ENCODE results near the gene KIAA0825. TPM values are rescaled to one million over a fixed set of nuclear protein-coding genes. Genes with fewer than 3 reads are reported as not detected.

Gene KIAA0825
- total RNA-seq, 1 experiment from 2014 or later: 1.6 TPM

DNA sequence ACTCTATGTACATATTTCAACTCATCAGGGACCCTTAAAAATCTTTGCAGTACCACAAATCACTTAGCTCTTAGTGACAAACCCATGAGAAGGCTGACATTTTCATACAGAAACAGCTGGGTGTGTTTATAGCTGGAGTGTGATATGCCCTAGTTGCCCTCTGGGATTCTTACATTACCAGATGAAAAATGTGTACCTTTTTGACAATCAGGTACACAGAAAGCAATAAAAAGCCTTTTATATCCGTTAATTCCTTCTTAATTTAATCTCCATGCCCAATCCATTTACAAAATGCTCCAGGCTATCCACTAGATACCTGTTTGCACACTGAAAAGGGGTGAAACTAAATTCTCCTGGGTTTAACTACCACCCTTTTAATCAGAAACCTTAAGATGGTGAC, 222.9 kb downstream of the KIAA0825 start:
- ChIA-PET CTCF (no interaction called here), POLR2A (no interaction called here)
- no peaks in the 10 kb centered on the region for H3K9me3 ChIP-seq (ENCODE audit: control insufficient read depth, insufficient read depth, low read depth, low read length)
- H3K27me3 ChIP-seq (ENCODE audit: control insufficient read depth, insufficient read depth, low read length): no peaks in the 10 kb centered on the region; the same call in 1 of the 2 replicates
- in situ Hi-C loops (cut with HindIII; ENCODE audit: low pct_unique_long_range_greater_than_20kb, low sequenced_read_pairs): no loop called here
- no peak overlapping the region for H3K4me3 ChIP-seq (ENCODE audit: low read depth in 2 of 2, low read length in 2 of 2)
- no peak for DNase-seq (ENCODE audit: low read depth, low spot score)
- no peak overlapping the region for H3K27ac ChIP-seq (ENCODE audit: low read length)
- no TSS peak for BruUV-seq (replicated peaks)
- H3K36me3 ChIP-seq (ENCODE audit: control insufficient read depth, insufficient read depth, low read length): no peaks in the 10 kb centered on the region
- intact Hi-C loops (cut with micrococcal nuclease; ENCODE audit: unreplicated experiment): no loop called here
- no peak for ATAC-seq
- TF ChIP-seq TCF7L2 (IDR thresholded peaks at IDR 0.05; ENCODE audit: low read depth, low read length): no peak
- no peak for TF ChIP-seq SIN3A (IDR thresholded peaks at IDR 0.05; ENCODE audit: borderline replicate concordance, insufficient read depth, low read depth, low read length)
- TF ChIP-seq, protein P1, sequence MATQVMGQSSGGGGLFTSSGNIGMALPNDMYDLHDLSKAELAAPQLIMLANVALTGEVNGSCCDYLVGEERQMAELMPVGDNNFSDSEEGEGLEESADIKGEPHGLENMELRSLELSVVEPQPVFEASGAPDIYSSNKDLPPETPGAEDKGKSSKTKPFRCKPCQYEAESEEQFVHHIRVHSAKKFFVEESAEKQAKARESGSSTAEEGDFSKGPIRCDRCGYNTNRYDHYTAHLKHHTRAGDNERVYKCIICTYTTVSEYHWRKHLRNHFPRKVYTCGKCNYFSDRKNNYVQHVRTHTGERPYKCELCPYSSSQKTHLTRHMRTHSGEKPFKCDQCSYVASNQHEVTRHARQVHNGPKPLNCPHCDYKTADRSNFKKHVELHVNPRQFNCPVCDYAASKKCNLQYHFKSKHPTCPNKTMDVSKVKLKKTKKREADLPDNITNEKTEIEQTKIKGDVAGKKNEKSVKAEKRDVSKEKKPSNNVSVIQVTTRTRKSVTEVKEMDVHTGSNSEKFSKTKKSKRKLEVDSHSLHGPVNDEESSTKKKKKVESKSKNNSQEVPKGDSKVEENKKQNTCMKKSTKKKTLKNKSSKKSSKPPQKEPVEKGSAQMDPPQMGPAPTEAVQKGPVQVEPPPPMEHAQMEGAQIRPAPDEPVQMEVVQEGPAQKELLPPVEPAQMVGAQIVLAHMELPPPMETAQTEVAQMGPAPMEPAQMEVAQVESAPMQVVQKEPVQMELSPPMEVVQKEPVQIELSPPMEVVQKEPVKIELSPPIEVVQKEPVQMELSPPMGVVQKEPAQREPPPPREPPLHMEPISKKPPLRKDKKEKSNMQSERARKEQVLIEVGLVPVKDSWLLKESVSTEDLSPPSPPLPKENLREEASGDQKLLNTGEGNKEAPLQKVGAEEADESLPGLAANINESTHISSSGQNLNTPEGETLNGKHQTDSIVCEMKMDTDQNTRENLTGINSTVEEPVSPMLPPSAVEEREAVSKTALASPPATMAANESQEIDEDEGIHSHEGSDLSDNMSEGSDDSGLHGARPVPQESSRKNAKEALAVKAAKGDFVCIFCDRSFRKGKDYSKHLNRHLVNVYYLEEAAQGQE (IDR thresholded peaks at IDR 0.05; ENCODE audit: insufficient read depth in 1 of 2, low read depth in 2 of 2, low read length in 1 of 2): no peak
- TF ChIP-seq, protein P2, sequence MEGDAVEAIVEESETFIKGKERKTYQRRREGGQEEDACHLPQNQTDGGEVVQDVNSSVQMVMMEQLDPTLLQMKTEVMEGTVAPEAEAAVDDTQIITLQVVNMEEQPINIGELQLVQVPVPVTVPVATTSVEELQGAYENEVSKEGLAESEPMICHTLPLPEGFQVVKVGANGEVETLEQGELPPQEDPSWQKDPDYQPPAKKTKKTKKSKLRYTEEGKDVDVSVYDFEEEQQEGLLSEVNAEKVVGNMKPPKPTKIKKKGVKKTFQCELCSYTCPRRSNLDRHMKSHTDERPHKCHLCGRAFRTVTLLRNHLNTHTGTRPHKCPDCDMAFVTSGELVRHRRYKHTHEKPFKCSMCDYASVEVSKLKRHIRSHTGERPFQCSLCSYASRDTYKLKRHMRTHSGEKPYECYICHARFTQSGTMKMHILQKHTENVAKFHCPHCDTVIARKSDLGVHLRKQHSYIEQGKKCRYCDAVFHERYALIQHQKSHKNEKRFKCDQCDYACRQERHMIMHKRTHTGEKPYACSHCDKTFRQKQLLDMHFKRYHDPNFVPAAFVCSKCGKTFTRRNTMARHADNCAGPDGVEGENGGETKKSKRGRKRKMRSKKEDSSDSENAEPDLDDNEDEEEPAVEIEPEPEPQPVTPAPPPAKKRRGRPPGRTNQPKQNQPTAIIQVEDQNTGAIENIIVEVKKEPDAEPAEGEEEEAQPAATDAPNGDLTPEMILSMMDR (IDR thresholded peaks at IDR 0.05): no peak
- no peaks in the 10 kb centered on the region for H3K4me1 ChIP-seq (ENCODE audit: control insufficient read depth, insufficient read depth, low read length)

DNA sequence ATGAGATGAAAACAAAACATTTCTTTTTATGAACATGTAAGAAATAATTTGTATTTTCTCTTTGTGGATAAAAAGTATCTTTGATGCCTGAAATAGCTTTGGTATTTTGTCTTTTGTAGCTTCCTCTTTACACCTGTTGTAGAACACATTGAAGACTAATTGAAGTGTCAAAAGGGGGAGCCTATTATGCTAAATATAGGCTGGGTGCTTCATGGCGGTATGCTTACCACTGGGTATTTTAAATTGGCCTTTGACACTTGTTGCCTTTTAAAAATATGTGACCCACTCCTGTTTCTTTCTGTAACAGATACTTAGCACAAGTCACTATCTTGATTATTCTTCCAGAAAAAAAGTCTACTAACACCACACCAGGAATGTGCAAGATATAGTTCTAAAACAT, 226.4 kb downstream of the KIAA0825 start:
- ChIA-PET POLR2A (no interaction called here), CTCF (no interaction called here)
- Histone ChIP-seq H3K4me1 (ENCODE audit: control insufficient read depth, insufficient read depth, low read length) (no peaks in the 10 kb centered on the region), H3K27me3 (ENCODE audit: control insufficient read depth, insufficient read depth, low read length) (no peaks in the 10 kb centered on the region; the same call in 1 of the 2 replicates), H3K4me3 (ENCODE audit: low read depth in 2 of 2, low read length in 2 of 2) (no peak overlapping the region), H3K36me3 (ENCODE audit: control insufficient read depth, insufficient read depth, low read length) (no peaks in the 10 kb centered on the region), H3K27ac (ENCODE audit: low read length) (no peak overlapping the region), H3K9me3 (ENCODE audit: control insufficient read depth, insufficient read depth, low read depth, low read length) (no peaks in the 10 kb centered on the region)
- DNase-seq (ENCODE audit: low read depth, low spot score) (no peak), ATAC-seq (no peak)
- in situ Hi-C loops (cut with HindIII; ENCODE audit: low pct_unique_long_range_greater_than_20kb, low sequenced_read_pairs) (no loop called here), intact Hi-C loops (cut with micrococcal nuclease; ENCODE audit: unreplicated experiment) (no loop called here)
- TF ChIP-seq POLR2AphosphoS5 (IDR thresholded peaks at IDR 0.05; ENCODE audit: low read depth, low read length) (no peak), TCF7L2 (IDR thresholded peaks at IDR 0.05; ENCODE audit: low read depth, low read length) (no peak), SIN3A (IDR thresholded peaks at IDR 0.05; ENCODE audit: borderline replicate concordance, insufficient read depth, low read depth, low read length) (no peak)
- TF ChIP-seq, protein P2 (IDR thresholded peaks at IDR 0.05): no peak
- TF ChIP-seq, protein P1 (IDR thresholded peaks at IDR 0.05; ENCODE audit: insufficient read depth in 1 of 2, low read depth in 2 of 2, low read length in 1 of 2): no peak
- BruUV-seq (replicated peaks): no TSS peak

All from Panc1 (cell line).